ENCODE results near the gene TNRC6B.
"Not testable (repeated sequence)": the region's sequence is repeated elsewhere in the genome, so short reads cannot be mapped to it uniquely, and the experiment has no call there.

The TNRC6B gene

DNA sequence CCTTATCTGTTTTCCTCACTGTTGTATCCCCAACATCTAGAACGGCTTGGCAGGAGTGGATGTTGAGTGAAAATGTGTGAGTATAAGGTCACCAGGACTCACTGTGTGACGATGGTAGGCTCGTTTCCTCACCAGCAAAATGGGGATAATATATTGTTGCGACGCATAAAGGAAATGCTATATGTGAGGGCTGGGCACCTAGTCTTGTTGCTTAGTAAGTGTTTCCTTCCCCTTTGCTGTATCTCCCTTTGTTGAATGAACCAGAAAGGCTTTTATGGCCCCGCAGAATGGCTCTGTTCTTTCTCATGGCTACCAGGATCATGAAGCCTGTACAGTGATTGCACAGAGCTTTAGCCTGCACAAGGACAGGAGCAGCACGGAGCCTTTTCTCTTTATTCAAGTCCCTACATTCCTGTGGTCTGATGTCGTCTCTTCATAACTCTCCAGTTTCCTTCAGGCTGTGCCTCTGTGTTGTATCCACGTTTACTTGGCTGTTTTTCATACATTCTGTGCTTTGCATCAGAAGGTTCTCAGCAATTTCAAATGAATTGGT, 5.4 kb downstream of the TNRC6B start:
- DNase-seq (ENCODE audit: low read depth in 2 of 2) = no peak

DNA sequence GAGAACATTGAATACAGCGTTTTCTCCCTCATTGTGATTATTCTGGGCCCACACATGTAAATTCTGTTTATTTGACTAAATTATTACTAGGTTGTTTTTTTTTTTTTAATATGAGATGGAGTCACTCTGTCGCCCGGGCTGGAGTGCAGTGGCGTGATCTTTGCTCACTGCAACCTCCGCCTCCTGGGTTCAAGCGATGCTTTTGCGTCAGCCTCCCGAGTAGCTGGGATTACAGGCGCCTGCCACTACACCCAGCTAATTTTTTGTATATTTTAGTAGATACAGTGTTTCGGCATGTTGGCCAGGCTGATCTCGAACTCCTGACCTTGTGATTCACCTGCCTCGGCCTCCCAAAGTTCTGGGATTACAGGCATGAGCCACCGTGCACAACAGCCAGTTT, 5.9 kb downstream of the TNRC6B start:
- DNase-seq (ENCODE audit: low read depth in 2 of 2) = not testable (repeated sequence)

GRCh38 chr22:40187389-40187788, 9.7 kb downstream of the TNRC6B start:
- DNase-seq (ENCODE audit: low read depth in 2 of 2) = no peak

GRCh38 chr22:40189997-40190396, 12.3 kb downstream of the TNRC6B start:
- no peak for DNase-seq (ENCODE audit: low read depth in 2 of 2)

DNA sequence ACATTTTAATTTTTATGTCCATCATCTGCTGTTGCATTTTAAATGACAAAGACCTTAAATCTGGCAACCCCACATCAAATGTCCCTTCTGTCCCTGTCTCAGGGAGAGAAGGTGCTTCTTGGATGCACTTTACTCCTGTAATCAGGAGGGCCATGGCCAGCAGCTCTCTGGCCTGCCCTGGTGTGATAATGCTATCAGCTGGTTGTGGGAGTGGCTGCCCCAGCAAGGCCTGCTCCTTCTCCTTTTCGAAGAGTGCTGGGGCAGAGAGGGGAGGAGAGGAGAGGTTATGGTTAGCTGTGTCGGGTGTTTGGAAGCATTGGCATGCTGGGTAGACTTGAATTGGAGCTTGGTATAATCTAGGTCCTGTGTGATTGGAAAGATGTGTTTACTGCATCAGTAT, 12.8 kb downstream of the TNRC6B start:
- no peak for DNase-seq (ENCODE audit: low read depth in 2 of 2)

GRCh38 chr22:40193429-40194421, 16.0 kb downstream of the TNRC6B start:
- no peak for DNase-seq (ENCODE audit: low read depth in 2 of 2)

DNA sequence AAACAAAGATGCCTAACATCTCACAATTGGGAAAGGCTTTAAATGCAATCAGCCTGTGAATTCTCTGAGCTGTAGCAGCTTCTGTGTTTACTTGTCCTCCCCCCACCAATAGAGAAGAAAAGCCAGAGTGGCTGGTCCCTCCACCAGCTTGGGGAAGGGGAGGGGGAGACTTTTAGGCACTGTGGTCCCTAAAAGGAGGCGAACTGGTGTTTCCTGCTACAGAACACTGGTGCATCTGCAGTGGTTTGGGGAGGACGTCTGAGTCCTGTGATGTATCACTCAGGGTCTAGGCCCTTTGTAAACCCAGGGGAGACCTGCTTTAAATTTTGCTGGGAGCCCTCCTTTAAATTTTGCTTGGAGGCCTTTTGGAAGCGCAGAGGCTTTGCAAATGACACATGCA, 16.9 kb downstream of the TNRC6B start:
- no peak for DNase-seq (ENCODE audit: low read depth in 2 of 2)

GRCh38 chr22:40196628-40197360, 19.1 kb downstream of the TNRC6B start:
- DNase-seq (ENCODE audit: low read depth in 2 of 2) = peak in 1 of 2 donors; percentile 33

DNA sequence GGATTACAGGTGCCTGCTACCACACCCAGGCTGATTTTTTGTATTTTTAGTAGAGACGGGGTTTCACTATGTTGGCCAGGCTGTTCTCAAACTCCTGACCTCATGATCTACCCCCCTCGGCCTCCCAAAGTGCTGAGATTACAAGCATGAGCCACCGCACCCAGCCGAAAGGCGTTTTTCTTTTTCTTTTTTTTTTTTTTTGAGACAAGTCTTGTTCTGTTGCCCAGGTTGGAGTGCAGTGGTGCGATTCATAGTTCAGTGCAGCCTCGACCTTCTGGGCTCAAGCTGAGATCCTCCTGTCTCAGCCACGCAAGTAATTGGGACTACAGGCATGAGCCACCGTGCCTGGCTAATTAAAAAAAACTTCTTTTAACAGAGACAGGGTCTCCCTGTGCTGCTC, 19.7 kb downstream of the TNRC6B start:
- DNase-seq (ENCODE audit: low read depth in 2 of 2) = not testable (repeated sequence)

- DNase-seq (ENCODE audit: low read depth in 2 of 2) = no peak
Observed at GRCh38 chr22:40198733-40199132, 21.0 kb downstream of the TNRC6B start.

DNA sequence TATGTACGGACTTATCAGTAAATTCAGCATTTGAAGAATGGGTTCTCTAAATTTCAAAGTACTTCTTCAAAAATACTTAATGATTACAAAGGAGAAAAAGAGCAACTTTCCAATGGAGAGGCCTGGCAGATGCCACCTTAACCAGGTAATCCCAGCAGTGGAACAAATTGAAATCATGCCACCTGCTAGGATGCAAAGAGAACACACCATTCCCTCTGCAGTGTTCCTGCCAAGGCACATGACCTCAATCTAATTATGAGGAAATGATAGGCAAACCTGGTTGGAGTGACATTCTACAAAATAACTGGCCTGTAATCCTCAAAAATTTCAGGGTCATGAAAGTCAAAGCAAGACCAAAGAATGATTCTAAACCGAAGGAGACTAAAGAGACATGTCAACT, 21.5 kb downstream of the TNRC6B start:
- DNase-seq (ENCODE audit: low read depth in 2 of 2) = no peak

DNA sequence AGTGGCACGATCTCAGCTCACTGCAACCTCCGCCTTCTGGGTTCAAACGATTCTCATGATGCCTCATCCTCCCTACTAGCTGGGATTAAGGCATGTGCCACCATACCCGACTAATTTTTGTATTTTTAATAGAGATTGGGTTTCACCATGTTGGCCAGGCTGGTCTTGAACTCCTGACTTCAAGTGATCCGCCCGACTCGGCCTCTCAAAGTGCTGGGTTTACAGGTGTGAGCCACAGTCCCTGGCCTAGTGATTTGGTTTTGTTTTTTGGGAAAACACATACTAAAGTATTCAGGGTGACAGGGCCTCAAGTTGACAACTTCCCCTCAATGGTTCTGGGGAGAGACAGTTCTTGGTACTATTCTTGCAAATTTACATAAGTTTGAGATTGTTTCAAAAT, 22.1 kb downstream of the TNRC6B start:
- no peak for DNase-seq (ENCODE audit: low read depth in 2 of 2)

GRCh38 chr22:40200795-40201530, 23.2 kb downstream of the TNRC6B start:
- peak in 1 of 2 donors; percentile 21 for DNase-seq (ENCODE audit: low read depth in 2 of 2)

DNA sequence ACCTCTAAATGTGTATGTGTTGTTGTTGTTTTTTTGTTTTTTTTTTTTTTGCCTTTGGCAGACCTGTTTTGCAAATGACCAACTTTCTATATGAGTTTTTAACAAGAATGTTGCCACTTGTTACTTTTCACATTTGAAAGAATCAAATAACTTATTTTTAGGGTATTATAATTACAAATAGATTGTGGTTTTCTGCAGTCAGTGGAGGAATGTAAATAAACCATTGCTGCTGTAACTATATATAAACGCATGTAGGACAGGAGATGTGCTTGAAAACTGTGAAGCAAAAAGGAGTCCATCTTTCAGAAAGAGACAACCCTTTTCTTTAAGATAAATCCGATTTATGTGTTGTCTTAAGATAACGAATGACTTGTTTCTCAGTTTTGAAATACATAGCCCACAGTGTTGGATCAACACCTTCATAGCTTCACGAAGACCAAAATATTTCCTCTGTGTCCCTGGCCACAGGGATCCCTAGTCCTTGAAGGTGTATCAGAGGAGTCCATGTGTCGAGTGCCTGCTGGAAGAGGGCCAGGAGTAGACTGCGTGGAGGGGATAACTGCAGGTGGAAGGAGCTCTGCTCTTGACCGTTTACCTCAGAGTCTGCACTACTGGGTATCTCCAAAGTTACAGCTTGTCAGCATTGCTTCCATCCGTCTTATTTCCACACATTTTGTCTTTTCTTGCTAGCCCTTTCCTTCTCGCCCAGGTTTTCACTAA, 24.7 kb downstream of the TNRC6B start:
- DNase-seq (ENCODE audit: low read depth in 2 of 2) = no peak

DNA sequence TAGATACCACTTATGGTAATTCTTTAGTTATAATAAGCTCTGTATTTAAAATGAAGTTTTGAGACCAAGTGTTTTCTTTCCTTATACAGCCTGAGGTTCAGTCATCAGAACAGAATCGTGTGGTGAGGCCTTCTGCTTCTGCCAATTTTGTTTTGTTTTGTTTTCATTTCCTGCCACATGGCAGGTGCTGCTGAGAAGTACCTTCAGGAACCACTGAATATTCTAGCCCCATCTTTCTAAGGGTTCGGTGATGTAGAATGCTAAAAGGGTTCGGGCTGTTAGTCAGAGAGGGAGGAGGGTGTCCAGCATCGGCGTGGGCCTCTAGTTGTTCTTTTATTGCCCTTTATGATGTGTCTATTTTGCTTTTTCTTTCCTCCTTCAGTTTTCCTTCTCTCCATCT, 25.8 kb downstream of the TNRC6B start:
- peak in 1 of 2 donors; percentile 24 for DNase-seq (ENCODE audit: low read depth in 2 of 2)

DNA sequence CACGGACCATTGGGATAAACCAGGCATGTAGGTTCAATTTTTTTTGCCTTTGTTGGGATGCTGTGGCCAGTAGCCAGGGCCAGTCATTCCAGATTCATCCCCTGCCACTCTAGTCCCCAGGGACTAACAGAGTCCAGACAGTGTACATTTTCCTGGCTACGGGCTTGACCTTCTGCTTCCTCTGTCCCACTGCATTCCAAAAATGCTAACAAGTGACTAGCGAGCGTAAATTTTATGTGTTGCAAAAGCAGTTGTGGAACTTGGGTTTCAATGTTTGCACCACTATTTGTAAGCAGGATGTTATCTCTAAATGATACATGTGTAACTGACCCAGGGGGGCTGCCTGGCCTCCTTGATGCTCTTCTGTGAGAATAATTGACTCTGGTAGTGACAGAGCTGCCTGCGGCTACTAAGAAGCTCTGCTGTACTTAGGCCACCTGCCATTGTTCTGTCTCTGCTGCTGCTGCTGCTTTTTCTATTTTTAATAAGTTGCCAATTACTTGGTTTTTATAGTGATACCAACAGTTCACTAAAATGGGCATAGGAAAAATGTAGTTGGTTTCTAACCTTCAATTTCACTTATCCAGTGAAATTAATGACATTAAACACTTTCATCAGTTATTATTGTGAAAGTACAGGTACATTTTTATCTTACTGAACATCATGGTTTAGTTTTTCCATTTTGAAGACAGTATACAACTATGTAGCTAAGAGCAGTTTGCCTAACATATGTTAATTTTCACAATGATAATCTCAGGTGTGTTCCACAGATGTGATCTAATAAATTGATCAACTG, 26.8 kb downstream of the TNRC6B start:
- DNase-seq (ENCODE audit: low read depth in 2 of 2) = no peak

DNA sequence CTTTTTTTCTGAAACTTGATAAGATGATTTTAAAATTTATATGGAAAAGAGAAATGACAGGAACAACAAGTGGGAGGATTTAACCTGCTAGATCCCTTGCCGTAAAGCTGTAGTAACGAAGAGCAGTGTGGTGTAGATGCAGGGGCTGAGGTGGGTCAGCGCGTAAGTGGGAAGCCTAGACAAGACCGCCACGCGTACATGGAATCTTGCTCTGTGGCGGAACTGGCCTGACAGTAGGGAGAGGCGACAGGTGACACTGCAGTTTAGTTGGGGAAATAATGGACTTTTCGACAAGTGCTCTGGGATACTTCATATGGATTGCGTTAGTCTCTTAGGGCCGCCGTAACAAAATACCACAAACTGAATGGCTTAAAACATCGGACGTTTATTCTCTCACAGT, 28.8 kb downstream of the TNRC6B start:
- DNase-seq (ENCODE audit: low read depth in 2 of 2) = no peak

- no peak for DNase-seq (ENCODE audit: low read depth in 2 of 2)
Observed at GRCh38 chr22:40210818-40211217, 33.1 kb downstream of the TNRC6B start.

DNA sequence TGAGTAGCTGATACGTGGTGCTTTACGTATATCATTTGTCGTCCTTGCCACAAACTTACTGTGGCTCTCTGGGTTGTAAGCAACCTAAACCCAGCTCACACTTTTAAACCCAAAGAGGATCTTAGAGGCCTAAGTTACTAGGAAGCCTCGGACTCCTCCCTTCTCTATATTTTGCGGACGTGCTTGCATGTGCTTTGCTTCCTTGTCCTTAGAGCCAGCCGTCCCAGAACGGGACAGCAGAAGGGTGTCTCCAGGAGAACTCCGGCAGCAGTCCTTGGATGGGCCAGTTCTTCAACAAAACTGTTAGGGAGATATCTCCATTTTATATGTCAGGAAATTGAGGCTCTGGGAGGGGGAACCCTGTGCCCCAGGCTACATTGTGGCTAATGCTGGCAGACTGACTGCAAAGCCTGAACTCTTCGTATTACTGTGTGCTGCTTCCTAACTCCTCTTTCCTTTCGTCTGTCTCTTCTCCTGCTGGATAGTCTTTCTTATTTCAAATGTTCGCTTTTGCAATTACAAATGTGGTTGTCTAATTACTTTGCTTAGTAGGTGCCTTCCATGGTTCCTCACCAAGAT, 33.8 kb downstream of the TNRC6B start:
- DNase-seq (ENCODE audit: low read depth in 2 of 2) = no peak

DNA sequence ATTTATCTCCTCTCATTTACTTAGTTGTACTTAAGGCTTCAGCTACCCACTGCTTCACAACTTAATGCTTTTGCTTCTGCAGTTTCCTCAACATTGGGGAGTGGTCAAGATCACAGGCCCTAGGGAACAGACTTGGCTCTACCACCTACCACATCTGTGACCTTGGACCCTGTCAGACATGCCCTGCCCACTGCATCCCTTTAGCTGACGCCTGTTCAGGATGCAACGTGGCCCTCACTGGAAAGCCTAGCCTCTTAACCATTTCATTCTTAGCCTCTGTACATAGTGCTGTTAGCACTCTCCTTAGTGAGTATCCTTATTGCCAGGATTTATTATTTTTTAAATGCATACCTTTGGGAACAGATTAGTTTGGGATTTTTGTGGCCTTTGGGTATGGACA, 34.4 kb downstream of the TNRC6B start:
- DNase-seq (ENCODE audit: low read depth in 2 of 2) = no peak

Measured in stimulated activated CD8-positive, alpha-beta memory T cell treated with anti-CD3 and anti-CD28 coated beads, Interleukin-7, amount 100 ng/mL, for 4 hours (primary cell).